ENCODE measurements around the gene RHBDL3. TPM values are rescaled to one million over a fixed set of nuclear protein-coding genes. Genes with fewer than 3 reads are reported as not detected.
"Not testable (repeated sequence)": the region's sequence is repeated elsewhere in the genome, so short reads cannot be mapped to it uniquely, and the experiment has no call there.

Gene RHBDL3
- total RNA-seq, result 1.0 TPM
- long read RNA-seq, partial matches to known transcripts, result 0 of 2 reads
- long read RNA-seq, other reads (novel, unspliced or antisense), result 0 of 2 reads

- intact Hi-C loops (cut with DNase I), result no loop called here
- no peak for DNase-seq (ENCODE audit: low spot score)
These were observed at the start of gene RHBDL3 for GRCh38 chr17:32265192-32265923. Gene RHBDL3 (plus strand): TSS chr17:32265832. CDS start chr17:32266190, 358 bp downstream.

GRCh38 chr17:32222621-32223020 lies 43.0 kb upstream of the RHBDL3 start:
- intact Hi-C loops (cut with DNase I), result no loop called here
- DNase-seq (ENCODE audit: low spot score), result no peak

GRCh38 chr17:32223703-32224102 lies 41.9 kb upstream of the RHBDL3 start:
- DNase-seq (ENCODE audit: low spot score), result no peak
- intact Hi-C loops (cut with DNase I), result no loop called here

GRCh38 chr17:32226886-32227285 lies 38.7 kb upstream of the RHBDL3 start:
- no peak for DNase-seq (ENCODE audit: low spot score)

GRCh38 chr17:32227910-32228309 lies 37.7 kb upstream of the RHBDL3 start:
- DNase-seq (ENCODE audit: low spot score), result no peak
- intact Hi-C loops (cut with DNase I), result no loop called here

More at GRCh38 chr17:32226886-32227285, 38.7 kb upstream of the RHBDL3 start:
- intact Hi-C loops (cut with DNase I), result no loop called here

GRCh38 chr17:32235588-32235987 lies 30.0 kb upstream of the RHBDL3 start:
- intact Hi-C loops (cut with DNase I), result no loop called here
- DNase-seq (ENCODE audit: low spot score), result no peak

GRCh38 chr17:32239456-32239855 lies 26.2 kb upstream of the RHBDL3 start:
- DNase-seq (ENCODE audit: low spot score), result no peak
- intact Hi-C loops (cut with DNase I), result no loop called here

- DNase-seq (ENCODE audit: low spot score), result peak; percentile 84
- intact Hi-C loops (cut with DNase I), result no loop called here
These were observed 24.9 kb upstream of the RHBDL3 start for GRCh38 chr17:32240750-32241149.

- intact Hi-C loops (cut with DNase I), result no loop called here
These were observed 24.0 kb upstream of the RHBDL3 start for GRCh38 chr17:32241640-32242039.

GRCh38 chr17:32249475-32249874 lies 16.2 kb upstream of the RHBDL3 start:
- DNase-seq (ENCODE audit: low spot score), result no peak
- intact Hi-C loops (cut with DNase I), result no loop called here

More at GRCh38 chr17:32241640-32242039, 24.0 kb upstream of the RHBDL3 start:
- DNase-seq (ENCODE audit: low spot score), result no peak

GRCh38 chr17:32253117-32253611 lies 12.5 kb upstream of the RHBDL3 start:
- intact Hi-C loops (cut with DNase I), result loop anchor here (1.0 kb wide), 1 partner anchor 66 kb away; no protein-coding TSS in a partner anchor
- DNase-seq (ENCODE audit: low spot score), result peak; percentile 87

GRCh38 chr17:32256012-32256700 lies 9.5 kb upstream of the RHBDL3 start:
- no peak for DNase-seq (ENCODE audit: low spot score)
- intact Hi-C loops (cut with DNase I), result no loop called here

GRCh38 chr17:32256701-32257019 lies 9.0 kb upstream of the RHBDL3 start:
- intact Hi-C loops (cut with DNase I), result no loop called here
- no peak for DNase-seq (ENCODE audit: low spot score)

GRCh38 chr17:32258383-32259140 lies 7.1 kb upstream of the RHBDL3 start:
- intact Hi-C loops (cut with DNase I), result no loop called here
- no peak for DNase-seq (ENCODE audit: low spot score)

GRCh38 chr17:32259586-32259985 lies 6.0 kb upstream of the RHBDL3 start:
- intact Hi-C loops (cut with DNase I), result no loop called here
- no peak for DNase-seq (ENCODE audit: low spot score)

- intact Hi-C loops (cut with DNase I), result no loop called here
- no peak for DNase-seq (ENCODE audit: low spot score)
These were observed 4.3 kb upstream of the RHBDL3 start for GRCh38 chr17:32261417-32261736.

- intact Hi-C loops (cut with DNase I), result no loop called here
- no peak for DNase-seq (ENCODE audit: low spot score)
These were observed 3.6 kb upstream of the RHBDL3 start for GRCh38 chr17:32261936-32262510.

- DNase-seq (ENCODE audit: low spot score); intact Hi-C loops (cut with DNase I): not testable (repeated sequence)
These were observed 2.1 kb upstream of the RHBDL3 start for GRCh38 chr17:32263515-32263914.

- intact Hi-C loops (cut with DNase I), result no loop called here
These were observed 1.4 kb upstream of the RHBDL3 start for GRCh38 chr17:32264140-32264799.

More at GRCh38 chr17:32264140-32264799, 1.4 kb upstream of the RHBDL3 start:
- DNase-seq (ENCODE audit: low spot score), result no peak
